ENCODE results near the gene CARS2.
"Not testable (repeated sequence)": the region's sequence is repeated elsewhere in the genome, so short reads cannot be mapped to it uniquely, and the experiment has no call there.

CARS2 gene

DNA sequence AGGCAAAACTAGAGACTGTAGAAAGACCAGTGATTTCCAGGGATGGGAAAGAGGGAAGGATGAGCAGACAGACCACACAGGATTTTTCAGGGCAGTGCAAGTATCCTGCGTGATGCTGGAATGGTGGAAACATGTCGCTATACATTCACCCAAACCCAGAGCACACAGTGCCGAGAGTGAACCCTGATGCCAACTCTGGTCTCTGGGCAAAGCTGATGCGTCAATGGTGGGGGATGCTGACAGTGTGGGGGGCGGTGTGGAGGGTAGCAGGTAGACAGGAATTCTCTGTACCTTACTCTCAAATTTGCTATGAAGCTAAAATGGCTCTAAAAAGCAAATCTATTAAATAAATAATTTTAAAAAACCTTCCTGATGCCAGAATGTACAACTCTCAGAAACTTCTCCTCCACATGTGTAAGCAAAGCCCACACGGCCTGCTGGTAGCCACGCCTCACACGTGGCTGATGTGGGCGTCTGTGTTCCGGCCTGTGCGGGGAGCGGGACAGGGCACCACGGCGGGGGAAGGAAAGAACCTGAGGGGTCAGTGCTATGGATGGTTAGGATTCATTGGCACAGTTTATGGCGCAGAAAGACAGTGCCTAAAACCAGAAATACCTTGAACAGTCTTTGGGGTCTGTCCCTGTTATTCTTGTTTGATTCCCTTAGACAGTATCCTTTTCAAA is 23.9 kb downstream of the CARS2 start:
- Mint-ChIP-seq H3K36me3 (peaks cover 11% of the 10 kb centered on the region), H3K4me1 (ENCODE audit: low read depth) (peaks cover 7% of the 10 kb centered on the region), H3K4me3 (no peak overlapping the region), H3K9me3 (ENCODE audit: low read depth) (no peaks in the 10 kb centered on the region), H3K27me3 (no peaks in the 10 kb centered on the region), H3K27ac (peak overlapping the region; percentile 2)

DNA sequence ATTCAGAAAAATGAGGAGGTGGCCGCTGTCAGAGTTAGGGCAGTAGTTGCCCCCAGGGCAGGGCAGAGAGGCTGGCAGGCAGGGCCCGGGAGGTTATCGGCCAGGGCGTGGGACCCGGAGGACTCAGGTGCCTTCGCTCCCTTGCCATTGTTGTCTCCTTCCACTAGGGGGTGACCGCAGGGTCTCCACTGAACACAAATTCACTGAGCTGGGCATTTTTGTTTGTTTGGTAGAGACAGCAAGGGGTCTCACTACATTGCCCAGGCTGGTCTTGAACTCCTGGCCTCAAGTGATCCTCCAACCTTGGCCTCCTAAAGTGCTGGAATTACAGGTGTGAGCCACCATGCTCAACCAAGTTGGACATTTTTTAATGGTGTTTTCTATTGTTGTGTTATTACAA is 25.1 kb downstream of the CARS2 start:
- no peak overlapping the region for H3K27ac Mint-ChIP-seq
- peaks cover 18% of the 10 kb centered on the region for H3K36me3 Mint-ChIP-seq
- H3K4me3 Mint-ChIP-seq, result no peak overlapping the region

DNA sequence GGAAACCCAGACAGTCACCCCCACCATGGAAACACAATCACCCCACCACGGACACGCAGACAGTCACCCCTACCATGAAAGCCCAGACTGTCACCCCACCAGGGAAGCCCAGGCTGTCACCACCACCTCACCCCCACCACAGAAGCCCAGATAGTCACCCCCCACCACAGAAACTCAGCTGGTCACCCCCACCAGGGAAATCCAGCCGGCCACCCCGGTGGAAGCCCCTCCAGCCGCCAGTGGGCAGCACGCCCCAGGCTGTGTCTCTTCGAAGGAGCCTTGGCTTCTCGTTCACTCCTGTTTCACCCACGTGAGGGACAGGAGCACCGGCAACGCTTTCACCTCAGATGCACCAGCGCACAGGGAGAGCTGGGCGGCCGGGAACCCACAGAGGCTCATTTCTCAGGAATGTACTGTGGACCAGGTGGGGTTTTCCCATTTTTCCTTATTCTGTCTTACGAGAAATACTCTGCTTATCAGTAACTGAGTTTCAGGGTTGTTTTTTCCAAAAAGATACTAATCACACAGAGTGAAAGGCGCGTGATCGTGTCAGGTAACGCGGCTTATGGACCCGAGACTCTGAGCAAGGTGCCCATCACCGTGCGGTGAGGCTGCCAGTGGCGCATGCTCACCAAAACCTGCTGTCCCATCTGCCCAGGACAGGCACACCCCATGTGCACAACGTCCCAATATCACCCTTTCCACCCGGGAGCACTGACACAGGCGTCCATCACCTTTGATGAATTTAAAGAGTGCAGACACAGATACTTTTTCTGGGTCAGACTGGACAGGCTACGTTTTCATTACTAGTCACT is 28.0 kb downstream of the CARS2 start:
- Mint-ChIP-seq H3K27ac (peak overlapping the region; percentile 41), H3K4me1 (ENCODE audit: low read depth) (peaks cover 22% of the 10 kb centered on the region), H3K27me3 (no peaks in the 10 kb centered on the region), H3K9me3 (ENCODE audit: low read depth) (no peaks in the 10 kb centered on the region), H3K36me3 (peaks cover 23% of the 10 kb centered on the region), H3K4me3 (no peak overlapping the region)

More for the DNA sequence above, 25.1 kb downstream of the CARS2 start:
- Mint-ChIP-seq H3K27me3 (no peaks in the 10 kb centered on the region), H3K4me1 (ENCODE audit: low read depth) (peaks cover 14% of the 10 kb centered on the region), H3K9me3 (ENCODE audit: low read depth) (no peaks in the 10 kb centered on the region)

DNA sequence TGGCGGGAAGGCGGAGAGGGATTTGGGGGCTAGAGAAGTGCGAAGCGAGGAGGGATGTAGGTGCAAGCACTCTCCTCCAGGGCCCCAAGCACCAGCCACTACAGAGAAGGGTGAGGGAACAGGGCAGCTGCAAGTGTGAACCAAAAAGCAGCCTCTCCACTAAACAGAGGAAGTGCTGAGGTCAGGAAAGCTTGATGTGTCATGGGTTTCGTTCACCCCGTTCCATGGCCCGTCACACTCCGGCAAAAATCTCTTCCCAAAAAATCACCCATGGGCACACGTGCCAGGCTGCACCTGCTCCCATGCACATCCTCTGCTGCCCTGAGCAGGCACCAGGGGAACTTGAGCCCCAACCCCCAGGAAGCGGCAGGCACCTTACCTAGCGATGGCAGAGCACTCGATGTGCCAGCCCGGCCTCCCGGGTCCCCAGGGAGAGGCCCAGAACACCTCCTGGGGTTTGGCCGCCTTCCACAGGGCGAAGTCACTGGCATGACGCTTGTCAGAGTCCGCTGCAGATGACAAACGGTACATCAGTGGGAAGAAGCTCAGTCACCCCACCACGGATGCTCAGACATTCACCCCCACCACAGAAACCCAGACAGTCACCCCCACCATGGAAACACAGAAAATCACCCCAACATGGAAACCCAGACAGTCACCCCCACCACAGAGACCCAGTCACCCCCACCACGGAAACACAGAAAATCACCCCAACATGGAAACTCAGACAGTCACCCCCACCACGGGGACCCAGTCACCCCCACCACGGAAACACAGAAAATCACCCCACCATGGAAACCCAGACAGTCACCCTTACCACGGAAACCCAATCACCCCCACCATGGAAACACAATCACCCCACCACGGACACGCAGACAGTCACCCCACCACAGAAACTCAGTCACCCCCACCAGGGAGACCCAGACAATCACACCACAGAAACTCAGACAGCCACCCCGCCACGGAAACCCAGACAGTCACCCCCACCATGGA is 29.0 kb downstream of the CARS2 start:
- peaks cover 30% of the 10 kb centered on the region for H3K4me1 Mint-ChIP-seq (ENCODE audit: low read depth)
- peaks cover 27% of the 10 kb centered on the region for H3K36me3 Mint-ChIP-seq
- peak overlapping the region; percentile 77 for H3K27ac Mint-ChIP-seq
- H3K9me3 Mint-ChIP-seq (ENCODE audit: low read depth), result no peaks in the 10 kb centered on the region
- H3K27me3 Mint-ChIP-seq, result no peaks in the 10 kb centered on the region
- H3K4me3 Mint-ChIP-seq, result no peak overlapping the region

DNA sequence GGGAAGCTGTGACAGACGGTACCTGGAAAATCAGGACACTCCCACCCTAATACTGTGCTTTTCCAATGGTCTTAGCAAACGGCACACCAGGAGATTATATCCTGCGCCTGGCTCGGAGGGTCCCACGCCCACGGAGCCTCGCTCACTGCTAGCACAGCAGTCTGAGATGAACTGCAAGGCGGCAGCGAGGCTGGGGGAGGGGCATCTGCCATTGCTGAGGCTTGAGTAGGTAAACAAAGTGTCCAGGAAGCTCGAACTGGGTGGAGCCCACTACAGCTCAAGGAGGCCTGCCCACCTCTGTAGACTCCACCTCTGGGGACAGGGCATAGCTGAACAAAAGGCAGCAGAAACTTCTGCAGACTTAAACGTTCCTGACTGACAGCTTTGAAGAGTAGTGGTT is 36.1 kb downstream of the CARS2 start:
- not testable (repeated sequence) for H3K27me3 Mint-ChIP-seq; H3K9me3 Mint-ChIP-seq (ENCODE audit: low read depth); H3K4me3 Mint-ChIP-seq; H3K27ac Mint-ChIP-seq
- H3K4me1 Mint-ChIP-seq (ENCODE audit: low read depth), result peaks cover 27% of the 10 kb centered on the region
- peaks cover 24% of the 10 kb centered on the region for H3K36me3 Mint-ChIP-seq

DNA sequence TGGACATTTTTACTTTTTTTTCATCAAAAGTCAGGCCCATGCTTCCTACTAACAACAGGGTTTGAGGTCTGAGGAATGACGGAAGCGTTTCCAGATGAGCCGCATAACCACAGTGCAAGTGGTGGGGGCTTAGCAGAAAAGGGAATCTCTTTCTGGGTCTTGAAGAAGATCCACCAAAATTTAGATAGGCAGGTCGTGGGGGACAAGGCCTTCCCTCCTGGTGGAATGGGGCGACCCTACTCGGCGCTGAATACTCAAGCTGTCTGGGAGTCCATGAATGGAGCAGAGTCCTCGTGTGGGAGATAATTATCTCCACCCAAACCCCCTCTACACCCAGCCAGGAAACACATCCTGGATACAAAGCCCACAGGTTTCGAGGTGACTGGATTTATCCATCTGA is 36.9 kb downstream of the CARS2 start:
- no peaks in the 10 kb centered on the region for H3K27me3 Mint-ChIP-seq
- no peak overlapping the region for H3K4me3 Mint-ChIP-seq
- H3K27ac Mint-ChIP-seq, result peak overlapping the region; percentile 28
- H3K9me3 Mint-ChIP-seq (ENCODE audit: low read depth), result no peaks in the 10 kb centered on the region
- H3K4me1 Mint-ChIP-seq (ENCODE audit: low read depth), result peaks cover 24% of the 10 kb centered on the region
- peaks cover 19% of the 10 kb centered on the region for H3K36me3 Mint-ChIP-seq

DNA sequence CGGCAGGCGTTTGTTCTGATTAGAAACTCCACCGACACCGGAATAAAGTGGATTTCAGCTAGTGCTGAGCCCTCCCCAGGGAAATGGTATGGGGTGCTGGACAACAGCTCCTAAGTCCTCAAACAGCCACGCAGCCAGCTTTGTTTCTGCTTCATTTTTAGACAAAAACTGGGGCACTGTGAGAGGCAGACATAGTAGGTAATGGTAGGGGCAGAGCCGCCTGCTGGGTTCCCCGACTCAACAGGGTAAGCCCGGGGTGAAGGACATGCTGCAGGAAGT is 39.7 kb downstream of the CARS2 start:
- no peak overlapping the region for H3K27ac Mint-ChIP-seq
- H3K4me1 Mint-ChIP-seq (ENCODE audit: low read depth), result peaks cover 6% of the 10 kb centered on the region
- peaks cover 24% of the 10 kb centered on the region for H3K36me3 Mint-ChIP-seq
- no peaks in the 10 kb centered on the region for H3K9me3 Mint-ChIP-seq (ENCODE audit: low read depth)
- no peaks in the 10 kb centered on the region for H3K27me3 Mint-ChIP-seq
- no peak overlapping the region for H3K4me3 Mint-ChIP-seq

DNA sequence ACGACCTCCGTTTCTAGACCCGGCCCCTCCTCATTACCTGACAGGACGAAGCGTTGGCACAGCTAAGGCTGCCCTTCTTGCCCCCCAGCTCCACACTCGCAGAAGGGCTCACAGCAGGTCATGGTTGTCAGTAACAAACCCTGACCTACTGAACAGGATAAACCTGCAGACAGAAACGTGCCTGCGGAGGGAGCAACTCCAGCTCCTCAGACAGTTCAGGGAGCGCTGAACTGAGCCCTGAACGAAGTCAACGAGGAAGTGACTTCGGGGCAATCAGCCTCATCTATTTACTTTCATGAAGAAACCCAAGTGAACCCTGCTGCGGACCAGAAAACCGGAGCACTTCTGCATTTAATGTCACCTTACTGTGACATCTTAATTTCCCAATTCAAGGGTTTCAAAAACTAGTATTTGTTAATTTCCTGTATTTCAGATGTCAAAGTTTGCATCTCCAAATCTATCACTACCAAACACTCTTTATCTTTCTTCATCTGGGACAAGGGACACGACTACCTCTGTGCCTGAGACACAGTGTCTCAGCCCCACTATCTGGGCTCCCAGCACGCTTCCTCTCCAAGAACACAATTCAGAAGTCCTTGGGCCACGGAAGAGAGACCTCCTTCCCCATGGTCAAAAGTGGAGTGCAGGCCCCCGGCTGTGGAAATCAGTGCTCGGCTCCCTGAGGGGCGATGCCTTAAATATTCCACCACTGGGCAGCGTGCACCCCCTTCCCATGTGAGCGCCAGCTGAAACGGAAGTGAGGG is 40.2 kb downstream of the CARS2 start:
- Mint-ChIP-seq H3K4me3 (no peak overlapping the region), H3K27me3 (no peaks in the 10 kb centered on the region), H3K27ac (no peak overlapping the region), H3K9me3 (ENCODE audit: low read depth) (no peaks in the 10 kb centered on the region), H3K36me3 (peaks cover 20% of the 10 kb centered on the region), H3K4me1 (ENCODE audit: low read depth) (peaks cover 2% of the 10 kb centered on the region)

DNA sequence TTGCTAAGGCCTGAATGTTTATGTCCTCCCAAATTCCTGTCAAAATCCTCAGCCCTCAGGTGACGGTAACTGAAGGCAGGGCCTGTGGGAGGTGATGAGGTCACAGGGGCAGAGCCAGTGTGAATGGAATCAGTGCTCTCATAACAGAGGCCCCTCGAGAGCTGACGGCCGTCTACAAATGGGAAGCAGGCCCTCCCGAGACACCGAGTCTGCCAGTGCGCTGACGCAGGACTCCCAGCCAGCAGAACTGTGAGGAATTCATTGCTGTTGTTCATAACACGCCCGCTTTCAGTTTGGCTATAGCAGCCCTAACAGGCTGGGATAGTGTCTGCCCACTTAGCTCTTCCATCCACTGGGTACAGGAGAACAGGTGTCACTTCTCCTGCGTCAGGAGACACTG is 41.2 kb downstream of the CARS2 start:
- H3K9me3 Mint-ChIP-seq (ENCODE audit: low read depth), result no peaks in the 10 kb centered on the region
- peaks cover 5% of the 10 kb centered on the region for H3K4me1 Mint-ChIP-seq (ENCODE audit: low read depth)
- H3K36me3 Mint-ChIP-seq, result peaks cover 24% of the 10 kb centered on the region
- H3K27ac Mint-ChIP-seq, result no peak overlapping the region
- no peaks in the 10 kb centered on the region for H3K27me3 Mint-ChIP-seq
- no peak overlapping the region for H3K4me3 Mint-ChIP-seq

DNA sequence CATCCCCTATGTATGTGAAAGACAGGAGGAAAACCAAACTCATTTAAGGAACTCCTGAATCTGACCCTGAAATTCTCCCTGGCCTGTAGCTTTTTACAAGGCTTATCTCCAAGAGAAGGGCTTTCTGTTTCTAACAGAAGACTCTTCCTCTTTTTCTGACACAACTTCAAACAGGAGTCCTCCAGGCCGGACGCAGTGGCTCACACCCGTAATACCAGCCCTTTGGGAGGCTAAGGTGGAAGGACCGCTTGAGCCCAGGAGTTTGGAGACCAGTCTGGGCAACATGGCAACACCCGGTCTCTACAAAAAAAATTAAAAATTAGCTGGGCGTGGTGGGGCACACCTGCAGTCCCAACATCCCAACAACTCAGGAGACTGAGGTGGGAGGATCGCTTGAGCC is 41.9 kb downstream of the CARS2 start:
- peaks cover 28% of the 10 kb centered on the region for H3K36me3 Mint-ChIP-seq
- no peaks in the 10 kb centered on the region for H3K9me3 Mint-ChIP-seq (ENCODE audit: low read depth)
- no peak overlapping the region for H3K4me3 Mint-ChIP-seq
- no peaks in the 10 kb centered on the region for H3K27me3 Mint-ChIP-seq
- H3K4me1 Mint-ChIP-seq (ENCODE audit: low read depth), result peaks cover 8% of the 10 kb centered on the region
- H3K27ac Mint-ChIP-seq, result no peak overlapping the region

DNA sequence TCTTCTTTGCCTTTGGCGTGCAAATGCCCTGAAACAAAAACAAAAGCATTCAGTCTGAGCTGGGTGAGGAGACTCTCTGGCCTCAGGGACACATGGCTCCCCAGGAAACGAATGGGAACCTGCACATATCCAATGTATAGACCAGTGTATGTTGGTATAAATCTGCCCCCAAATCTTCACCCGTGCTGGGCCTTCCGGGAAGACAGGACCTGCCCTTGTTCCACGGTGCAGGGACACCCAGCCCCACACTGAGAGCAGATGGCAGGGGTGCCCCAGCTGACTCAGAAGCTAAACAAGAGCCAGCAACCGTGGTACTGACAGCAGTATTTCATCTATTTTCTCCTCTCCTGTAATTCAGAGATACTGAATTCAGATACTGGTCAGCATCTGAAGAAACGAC is 42.4 kb downstream of the CARS2 start:
- Mint-ChIP-seq H3K27ac (no peak overlapping the region), H3K4me1 (ENCODE audit: low read depth) (peaks cover 14% of the 10 kb centered on the region), H3K27me3 (no peaks in the 10 kb centered on the region), H3K9me3 (ENCODE audit: low read depth) (no peaks in the 10 kb centered on the region), H3K36me3 (peaks cover 25% of the 10 kb centered on the region), H3K4me3 (no peak overlapping the region)

DNA sequence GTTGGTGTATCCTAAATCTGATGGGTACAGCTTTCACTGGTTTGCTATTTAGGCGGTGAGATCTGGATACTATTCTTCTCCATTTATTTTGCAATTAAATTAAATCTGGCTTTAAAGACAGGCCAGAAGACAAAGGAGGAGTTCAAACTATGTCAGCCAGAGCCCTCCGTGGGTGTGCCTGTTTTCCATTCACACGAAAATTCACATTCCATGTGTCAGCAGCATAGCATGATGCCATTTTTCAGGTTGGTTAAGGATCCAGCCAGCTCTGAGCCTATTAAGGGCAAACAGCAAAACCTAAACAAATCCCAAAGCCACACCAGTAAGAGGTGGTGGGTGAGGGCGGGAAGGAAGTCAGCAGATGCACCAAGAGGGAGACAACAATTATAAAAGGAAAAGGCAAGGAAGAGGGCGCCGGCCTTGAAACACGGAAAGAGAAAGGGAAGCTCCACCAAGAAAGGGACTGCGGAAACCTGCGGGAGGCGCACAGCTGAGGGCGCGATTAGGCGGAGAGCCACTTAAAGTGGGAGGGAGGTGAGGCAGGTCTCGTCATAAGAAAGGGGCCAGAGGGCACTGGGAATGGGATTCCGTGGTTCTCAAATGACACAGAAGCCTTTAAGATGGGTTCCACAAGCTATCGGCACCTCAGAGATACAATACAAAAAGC is 43.0 kb downstream of the CARS2 start:
- H3K36me3 Mint-ChIP-seq, result peaks cover 27% of the 10 kb centered on the region
- H3K27me3 Mint-ChIP-seq, result no peaks in the 10 kb centered on the region
- peaks cover 19% of the 10 kb centered on the region for H3K4me1 Mint-ChIP-seq (ENCODE audit: low read depth)
- H3K27ac Mint-ChIP-seq, result no peak overlapping the region
- H3K9me3 Mint-ChIP-seq (ENCODE audit: low read depth), result no peaks in the 10 kb centered on the region
- H3K4me3 Mint-ChIP-seq, result no peak overlapping the region

DNA sequence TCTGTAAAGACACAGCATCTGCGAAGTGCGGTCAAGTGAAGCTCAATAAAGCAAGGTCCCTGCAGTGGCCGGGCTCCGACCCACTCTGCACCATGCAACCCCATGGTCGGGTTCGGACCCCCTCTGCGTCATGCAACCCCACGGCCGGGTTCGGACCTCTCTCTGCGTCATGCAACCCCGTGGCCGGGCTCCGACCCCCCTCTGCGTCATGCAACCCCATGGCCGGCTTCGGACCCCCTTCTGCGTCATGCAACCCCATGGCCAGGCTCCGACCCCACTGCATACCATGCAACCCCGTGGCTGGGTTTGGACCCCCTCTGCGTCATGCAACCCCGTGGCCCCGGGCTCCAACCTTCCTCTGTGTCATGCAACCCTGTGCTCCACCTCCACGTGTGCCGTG is 43.8 kb downstream of the CARS2 start:
- H3K4me1 Mint-ChIP-seq (ENCODE audit: low read depth), result peaks cover 26% of the 10 kb centered on the region
- H3K4me3 Mint-ChIP-seq, result no peak overlapping the region
- H3K27me3 Mint-ChIP-seq, result no peaks in the 10 kb centered on the region
- H3K27ac Mint-ChIP-seq, result no peak overlapping the region
- H3K36me3 Mint-ChIP-seq, result peaks cover 30% of the 10 kb centered on the region
- no peaks in the 10 kb centered on the region for H3K9me3 Mint-ChIP-seq (ENCODE audit: low read depth)

DNA sequence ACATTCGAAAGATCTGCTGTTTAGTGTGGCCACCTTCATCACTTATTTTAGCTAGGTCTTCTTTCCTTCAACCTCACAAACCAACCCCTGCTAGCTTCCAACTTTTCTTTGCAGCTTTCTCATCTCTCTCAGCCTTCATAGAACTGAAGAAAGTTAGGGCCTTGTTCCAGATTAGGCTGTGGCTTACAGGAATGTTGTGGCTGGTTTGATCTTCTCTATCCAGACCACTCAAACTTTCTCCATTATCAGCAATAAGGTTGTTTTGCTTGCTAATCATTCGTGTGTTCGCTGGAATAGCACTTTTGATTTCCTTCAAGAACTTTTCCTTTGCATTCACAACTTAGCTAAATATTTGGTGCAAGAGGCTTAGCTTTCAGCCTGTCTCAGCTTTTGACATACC is 44.7 kb downstream of the CARS2 start:
- no peaks in the 10 kb centered on the region for H3K9me3 Mint-ChIP-seq (ENCODE audit: low read depth)
- H3K27me3 Mint-ChIP-seq, result no peaks in the 10 kb centered on the region
- H3K4me3 Mint-ChIP-seq, result no peak overlapping the region
- H3K36me3 Mint-ChIP-seq, result peaks cover 30% of the 10 kb centered on the region
- no peak overlapping the region for H3K27ac Mint-ChIP-seq
- peaks cover 29% of the 10 kb centered on the region for H3K4me1 Mint-ChIP-seq (ENCODE audit: low read depth)

All from activated naive CD8-positive, alpha-beta T cell (primary cell).